GM19025 (cell line): Measurements from ENCODE around the gene TAF1C.
"Not testable (repeated sequence)": the region's sequence is repeated elsewhere in the genome, so short reads cannot be mapped to it uniquely, and the experiment has no call there.

Source experiments
- ATAC-seq: cut with Tn5 transposase; IDR thresholded peaks from one replicate; pipeline ENCODE4 v1.9.1; 2021; ENCODE audit warnings: mild to moderate bottlenecking, low read depth, moderate library complexity; ENCODE audit not compliant: unreplicated experiment

The TAF1C gene

DNA sequence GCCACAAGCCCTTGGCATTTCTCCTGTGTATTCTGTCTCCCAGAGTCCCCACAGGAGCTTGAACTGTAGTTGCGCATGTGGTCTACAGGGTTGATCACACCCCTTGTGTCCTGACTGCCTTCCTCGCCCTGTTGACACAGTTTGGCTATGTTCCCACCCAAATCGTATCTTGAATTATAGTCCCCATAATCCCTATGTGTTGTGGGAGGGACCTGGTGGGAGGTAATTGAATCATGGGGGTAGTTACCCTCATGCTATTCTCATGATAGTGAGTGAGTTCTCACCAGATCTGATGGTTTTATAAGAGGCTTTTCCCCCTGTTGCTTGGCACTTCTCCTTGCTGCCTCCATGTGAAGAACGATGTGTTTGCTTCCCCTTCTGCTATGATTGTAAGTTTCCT is 25.3 kb upstream of the TAF1C start:
- no peak for ATAC-seq

DNA sequence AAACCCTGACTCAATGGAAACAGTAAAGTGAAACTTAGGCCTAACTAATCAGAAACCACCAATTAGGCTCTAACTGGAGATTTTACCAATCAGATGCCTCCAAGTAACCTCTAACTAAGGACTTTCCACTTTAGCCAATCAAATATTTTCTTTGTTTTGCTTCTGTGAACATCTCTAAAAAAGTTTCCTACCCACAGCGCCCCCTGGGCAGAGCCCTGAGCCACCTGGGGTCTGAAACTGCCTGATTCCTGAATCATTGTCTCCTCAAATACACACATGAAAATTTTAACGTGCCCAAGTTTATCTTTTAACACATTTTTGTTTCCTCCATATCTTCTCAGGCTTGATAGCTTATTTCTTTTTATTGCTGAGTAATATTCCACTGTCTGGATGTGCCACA is 23.1 kb upstream of the TAF1C start:
- ATAC-seq = no peak

DNA sequence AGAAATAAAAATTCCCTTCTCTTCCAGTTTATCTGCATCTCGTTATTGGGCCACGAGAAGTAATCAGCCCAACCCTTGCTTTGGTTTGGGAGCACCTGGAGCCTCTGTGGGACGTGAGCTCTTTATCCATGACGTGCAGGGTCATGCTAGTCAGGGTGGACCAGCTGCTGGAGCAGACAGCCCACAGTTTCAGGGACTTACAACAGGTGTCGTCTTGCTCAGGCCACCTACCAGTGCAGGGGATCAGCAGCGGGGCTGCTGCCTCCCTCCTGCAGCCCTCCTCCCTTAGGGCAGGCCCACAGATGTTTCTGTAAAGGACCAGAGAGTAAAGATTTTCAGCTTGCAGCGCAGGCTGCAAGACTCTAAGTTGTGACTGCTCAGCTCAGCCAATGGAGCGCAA is 21.0 kb upstream of the TAF1C start:
- ATAC-seq = no peak

- ATAC-seq = no peak
These were observed 20.4 kb upstream of the TAF1C start for GRCh38 chr16:84207251-84207650.

DNA sequence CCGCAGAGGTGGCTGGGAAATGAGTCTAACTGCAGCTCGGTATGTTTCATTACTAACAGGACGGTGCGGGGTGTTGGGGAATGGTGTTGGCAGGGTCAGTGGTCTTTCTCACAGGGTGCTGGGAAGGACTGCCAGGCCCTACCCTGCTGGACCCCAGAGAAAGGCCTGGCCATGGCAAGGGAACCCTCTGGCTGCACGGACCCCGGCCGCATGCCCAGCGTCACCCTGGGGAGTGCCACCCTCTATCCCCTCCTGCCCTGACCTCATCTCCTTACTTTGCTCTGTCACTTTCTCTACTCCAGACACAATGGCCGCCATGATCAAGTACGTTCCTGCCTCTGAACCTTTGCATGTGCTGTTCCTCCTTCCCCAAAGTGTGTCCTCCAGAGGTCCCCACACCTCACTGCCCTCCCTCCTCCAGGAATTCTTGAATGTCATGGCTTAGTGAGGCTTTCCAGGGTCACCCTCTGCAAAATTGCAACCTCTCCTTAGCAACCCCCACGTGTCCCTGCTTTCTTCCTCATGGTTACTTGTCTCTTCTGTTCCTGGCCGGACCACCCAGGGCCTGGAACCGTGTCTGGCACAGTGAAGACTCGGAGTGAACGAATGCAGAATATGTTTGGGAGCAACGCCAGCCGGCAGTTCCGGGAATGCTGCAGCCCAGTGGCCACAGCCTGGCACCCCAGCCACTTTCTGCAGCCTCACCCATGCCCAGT is 19.3 kb upstream of the TAF1C start:
- no peak for ATAC-seq

DNA sequence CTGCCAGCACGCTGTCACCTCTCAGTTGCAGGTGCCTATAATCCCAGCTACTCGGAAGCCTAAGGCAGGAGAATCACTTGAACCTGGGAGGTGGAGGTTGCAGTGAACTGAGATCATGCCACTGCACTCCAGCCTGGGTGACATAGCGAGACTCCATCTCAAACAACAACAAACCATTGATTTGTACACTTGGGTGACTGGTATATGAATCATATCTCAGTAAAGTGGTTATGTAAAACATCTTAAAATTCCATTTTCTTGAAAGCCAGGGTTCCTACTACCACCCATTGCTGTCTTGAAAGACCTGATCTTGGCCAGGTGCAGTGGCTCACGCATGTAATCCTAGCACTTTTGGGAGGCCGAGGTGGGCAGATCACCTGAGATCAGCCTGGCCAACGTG is 18.3 kb upstream of the TAF1C start:
- ATAC-seq = not testable (repeated sequence)

- ATAC-seq = not testable (repeated sequence)
These were observed 17.7 kb upstream of the TAF1C start for GRCh38 chr16:84204551-84204950.

GRCh38 chr16:84199861-84200260 is 13.0 kb upstream of the TAF1C start:
- ATAC-seq = no peak

DNA sequence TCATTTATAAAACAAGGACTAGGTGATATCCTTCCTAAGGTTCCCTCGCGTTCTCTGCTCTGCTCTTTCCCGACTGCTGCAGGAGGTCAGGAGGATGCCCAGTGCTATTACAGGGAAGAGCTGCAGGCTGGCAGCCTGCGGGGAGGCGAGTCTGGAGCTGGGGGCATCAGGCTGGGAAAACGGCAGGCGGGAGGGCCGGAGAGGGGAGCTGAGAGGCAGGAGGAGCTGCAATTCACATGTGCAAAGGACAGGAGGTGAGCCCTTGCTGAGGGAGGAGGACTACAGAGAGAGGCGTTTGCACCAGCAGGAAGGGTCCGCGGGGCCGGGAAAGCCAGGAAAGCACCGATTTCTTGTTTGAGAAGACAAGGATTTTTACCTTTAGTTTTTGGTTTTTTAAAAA is 12.2 kb upstream of the TAF1C start:
- ATAC-seq = no peak

GRCh38 chr16:84198401-84198800 is 11.5 kb upstream of the TAF1C start:
- ATAC-seq = no peak

DNA sequence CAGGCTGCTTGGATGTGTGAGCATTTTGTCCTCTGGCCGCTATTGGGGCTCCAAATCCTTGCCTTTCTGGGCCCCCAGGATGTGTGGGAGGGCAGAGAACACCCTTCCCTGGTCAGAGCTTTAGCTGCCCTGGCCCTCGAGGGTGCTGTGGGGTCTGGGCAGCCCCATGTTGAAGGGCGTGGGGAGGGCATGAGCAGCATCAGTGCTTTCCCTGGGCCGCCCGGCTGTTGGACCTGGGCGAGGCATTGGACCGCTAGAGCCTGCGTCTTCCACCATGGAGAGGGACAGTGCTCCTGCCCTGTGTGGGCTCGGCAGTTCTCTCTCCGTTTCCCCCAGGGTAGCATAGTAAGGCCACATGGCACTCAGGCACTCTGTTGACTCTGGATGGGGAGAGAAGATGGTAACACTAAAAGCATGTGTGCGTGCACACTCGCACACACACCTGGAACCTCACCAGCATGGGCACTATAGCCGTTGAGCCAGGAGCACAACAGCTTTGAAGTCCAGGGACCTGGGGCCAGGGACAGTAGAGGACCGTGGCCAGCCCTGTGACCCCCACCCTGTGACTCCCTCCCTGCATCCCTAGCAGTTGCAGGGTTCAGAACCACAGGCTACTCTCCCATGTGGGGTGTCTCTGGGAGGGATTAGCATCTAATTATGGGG is 10.7 kb upstream of the TAF1C start:
- no peak for ATAC-seq

- ATAC-seq = no peak
These were observed 10.0 kb upstream of the TAF1C start for GRCh38 chr16:84196727-84197394.

GRCh38 chr16:84196101-84196500 is 9.2 kb upstream of the TAF1C start:
- no peak for ATAC-seq

DNA sequence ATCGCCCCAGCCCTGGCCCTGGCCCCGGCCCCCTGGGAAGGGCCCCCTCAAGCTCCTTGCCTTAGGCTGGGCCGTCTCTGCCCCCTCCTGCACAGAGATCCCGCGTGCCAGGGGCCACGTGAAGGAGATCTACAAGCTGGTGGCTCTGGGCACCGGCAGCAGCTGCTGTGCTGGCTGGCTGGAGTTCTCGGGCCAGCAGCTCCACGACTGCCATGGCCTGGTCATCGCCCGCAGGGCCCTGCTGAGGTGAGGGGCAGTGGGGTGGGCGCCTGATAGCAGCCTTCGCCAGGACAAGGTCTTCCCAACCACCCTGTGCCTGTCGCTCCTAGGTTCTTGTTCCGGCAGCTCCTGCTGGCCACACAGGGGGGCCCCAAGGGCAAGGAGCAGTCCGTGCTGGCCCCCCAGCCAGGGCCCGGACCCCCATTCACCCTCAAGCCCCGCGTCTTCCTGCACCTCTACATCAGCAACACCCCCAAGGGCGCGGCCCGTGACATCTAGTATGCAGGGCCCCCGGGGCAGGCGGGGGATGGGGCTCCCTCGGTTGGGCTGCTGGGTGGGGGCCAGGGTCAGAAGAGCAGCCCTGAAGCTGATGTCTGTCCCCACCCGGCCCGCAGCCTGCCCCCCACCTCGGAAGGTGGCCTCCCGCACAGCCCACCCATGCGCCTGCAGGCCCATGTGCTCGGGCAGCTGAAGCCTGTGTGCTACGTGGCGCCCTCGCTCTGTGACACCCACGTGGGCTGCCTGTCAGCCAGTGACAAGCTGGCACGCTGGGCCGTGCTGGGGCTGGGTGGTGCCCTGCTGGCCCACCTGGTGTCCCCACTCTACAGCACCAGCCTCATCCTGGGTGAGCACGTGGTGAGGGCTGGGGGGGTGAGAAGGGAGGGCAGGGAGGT is 8.6 kb upstream of the TAF1C start:
- no peak for ATAC-seq

- no peak for ATAC-seq
These were observed 7.8 kb upstream of the TAF1C start for GRCh38 chr16:84194470-84195200.

- no peak for ATAC-seq
These were observed 7.2 kb upstream of the TAF1C start for GRCh38 chr16:84194018-84194417.

DNA sequence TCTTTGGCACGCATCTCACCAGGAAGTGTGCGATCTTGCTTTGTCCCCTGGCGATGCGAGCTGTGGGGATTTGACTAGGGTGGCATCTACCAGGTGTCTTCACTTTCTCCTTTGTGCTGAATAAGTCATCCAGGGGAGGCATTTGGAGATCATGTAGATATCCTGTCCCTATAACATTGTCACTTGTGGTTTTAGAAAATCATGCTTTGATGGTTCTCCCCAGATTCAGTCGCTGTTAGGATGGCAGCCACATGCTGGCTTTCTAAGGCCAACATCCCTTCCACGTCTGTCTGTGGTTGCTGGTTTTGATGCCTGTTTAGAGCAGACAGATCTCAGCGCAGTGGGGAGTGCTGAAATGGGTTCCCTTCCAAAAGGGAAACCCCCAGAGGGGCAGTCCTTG is 6.6 kb upstream of the TAF1C start:
- ATAC-seq = no peak

DNA sequence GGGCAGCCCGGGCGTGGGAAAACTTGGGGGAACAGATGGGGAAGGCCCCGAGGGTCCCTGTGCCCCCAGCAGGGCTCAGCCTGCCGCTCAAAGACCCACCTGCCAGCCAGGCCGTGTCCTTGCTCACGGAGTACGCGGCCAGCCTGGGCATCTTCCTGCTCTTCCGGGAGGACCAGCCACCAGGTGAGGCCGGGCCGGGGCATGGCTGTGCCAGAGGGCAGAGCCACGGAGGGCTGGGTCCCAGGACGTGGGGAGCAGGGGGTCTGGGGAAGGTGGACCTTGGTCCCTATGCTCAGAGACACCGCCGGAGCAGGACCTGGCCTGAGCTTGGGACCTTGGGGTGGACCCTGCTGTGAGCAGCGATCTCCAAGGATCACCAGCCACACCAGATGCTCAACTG is 4.6 kb upstream of the TAF1C start:
- no peak for ATAC-seq

GRCh38 chr16:84190731-84191388 is 4.0 kb upstream of the TAF1C start, which contains the start of gene ADAD2:
Gene ADAD2 (plus strand): TSS chr16:84191157. CDS start chr16:84191231, 74 bp downstream.
- ATAC-seq = no peak

GRCh38 chr16:84184775-84185174 is 2.1 kb downstream of the TAF1C start:
- ATAC-seq = no peak
